ENCODE data around the gene MIER2.

Gene MIER2

DNA sequence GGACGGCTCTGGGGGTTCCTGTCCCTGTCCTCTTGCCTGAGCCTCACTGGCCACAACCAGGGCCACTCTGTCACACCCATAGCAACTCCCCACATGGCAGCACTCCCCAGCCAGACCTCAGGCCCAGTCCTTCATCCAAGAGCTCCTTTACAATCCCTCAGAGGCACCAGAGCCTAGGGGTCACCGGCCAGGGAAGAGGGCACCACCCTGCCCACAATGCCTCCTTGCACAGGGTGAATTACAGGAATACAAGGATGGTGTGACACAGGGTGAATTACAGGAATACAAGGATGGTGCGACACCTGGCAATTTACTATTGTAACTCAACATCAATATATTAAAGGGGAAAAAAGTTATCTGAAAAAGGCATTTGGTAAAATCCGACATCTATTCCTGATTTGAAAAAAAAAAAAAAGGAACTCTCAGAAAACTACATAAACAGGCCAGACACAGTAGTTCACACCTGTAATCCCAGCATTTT lies 16.5 kb downstream of the MIER2 start:
- TF ChIP-seq ZFX (IDR thresholded peaks at IDR 0.05): no peak
- TF ChIP-seq, protein P1, sequence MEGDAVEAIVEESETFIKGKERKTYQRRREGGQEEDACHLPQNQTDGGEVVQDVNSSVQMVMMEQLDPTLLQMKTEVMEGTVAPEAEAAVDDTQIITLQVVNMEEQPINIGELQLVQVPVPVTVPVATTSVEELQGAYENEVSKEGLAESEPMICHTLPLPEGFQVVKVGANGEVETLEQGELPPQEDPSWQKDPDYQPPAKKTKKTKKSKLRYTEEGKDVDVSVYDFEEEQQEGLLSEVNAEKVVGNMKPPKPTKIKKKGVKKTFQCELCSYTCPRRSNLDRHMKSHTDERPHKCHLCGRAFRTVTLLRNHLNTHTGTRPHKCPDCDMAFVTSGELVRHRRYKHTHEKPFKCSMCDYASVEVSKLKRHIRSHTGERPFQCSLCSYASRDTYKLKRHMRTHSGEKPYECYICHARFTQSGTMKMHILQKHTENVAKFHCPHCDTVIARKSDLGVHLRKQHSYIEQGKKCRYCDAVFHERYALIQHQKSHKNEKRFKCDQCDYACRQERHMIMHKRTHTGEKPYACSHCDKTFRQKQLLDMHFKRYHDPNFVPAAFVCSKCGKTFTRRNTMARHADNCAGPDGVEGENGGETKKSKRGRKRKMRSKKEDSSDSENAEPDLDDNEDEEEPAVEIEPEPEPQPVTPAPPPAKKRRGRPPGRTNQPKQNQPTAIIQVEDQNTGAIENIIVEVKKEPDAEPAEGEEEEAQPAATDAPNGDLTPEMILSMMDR (conservative IDR thresholded peaks at IDR 0.05): no peak

GRCh38 chr19:327291-328024 lies 17.1 kb downstream of the MIER2 start:
- TF ChIP-seq ZFX (IDR thresholded peaks at IDR 0.05): no peak
- TF ChIP-seq, protein P1 (conservative IDR thresholded peaks at IDR 0.05): no peak
- H3K27ac ChIP-seq: no peak overlapping the region

More for the DNA sequence above, 16.5 kb downstream of the MIER2 start:
- no peak overlapping the region for H3K27ac ChIP-seq

DNA sequence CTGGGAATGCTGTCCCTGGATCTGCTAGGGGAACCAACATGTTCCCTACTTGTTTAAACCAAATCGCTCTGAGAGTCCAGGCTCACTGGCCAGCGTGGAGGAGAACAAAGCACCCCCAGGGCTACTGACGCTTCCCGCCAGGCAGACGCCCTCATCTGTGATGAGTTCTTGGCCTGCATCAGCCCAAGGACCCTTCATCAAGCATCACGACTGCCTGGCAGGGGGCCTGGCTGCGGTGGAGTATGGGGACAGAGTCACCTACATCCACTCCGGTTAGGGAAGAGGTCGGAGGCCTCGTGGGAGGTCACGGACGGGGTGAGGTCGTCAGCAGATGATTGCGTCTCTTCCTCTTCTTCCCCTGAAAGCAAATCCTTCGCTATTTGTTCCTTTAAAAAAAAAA lies 17.7 kb downstream of the MIER2 start:
- H3K27ac ChIP-seq: no peak overlapping the region
- TF ChIP-seq, protein P1 (conservative IDR thresholded peaks at IDR 0.05): no peak
- no peak for TF ChIP-seq ZFX (IDR thresholded peaks at IDR 0.05)

GRCh38 chr19:325937-326565 lies 18.5 kb downstream of the MIER2 start:
- TF ChIP-seq, protein P1 (conservative IDR thresholded peaks at IDR 0.05): no peak
- TF ChIP-seq ZFX (IDR thresholded peaks at IDR 0.05): no peak
- no peak overlapping the region for H3K27ac ChIP-seq

DNA sequence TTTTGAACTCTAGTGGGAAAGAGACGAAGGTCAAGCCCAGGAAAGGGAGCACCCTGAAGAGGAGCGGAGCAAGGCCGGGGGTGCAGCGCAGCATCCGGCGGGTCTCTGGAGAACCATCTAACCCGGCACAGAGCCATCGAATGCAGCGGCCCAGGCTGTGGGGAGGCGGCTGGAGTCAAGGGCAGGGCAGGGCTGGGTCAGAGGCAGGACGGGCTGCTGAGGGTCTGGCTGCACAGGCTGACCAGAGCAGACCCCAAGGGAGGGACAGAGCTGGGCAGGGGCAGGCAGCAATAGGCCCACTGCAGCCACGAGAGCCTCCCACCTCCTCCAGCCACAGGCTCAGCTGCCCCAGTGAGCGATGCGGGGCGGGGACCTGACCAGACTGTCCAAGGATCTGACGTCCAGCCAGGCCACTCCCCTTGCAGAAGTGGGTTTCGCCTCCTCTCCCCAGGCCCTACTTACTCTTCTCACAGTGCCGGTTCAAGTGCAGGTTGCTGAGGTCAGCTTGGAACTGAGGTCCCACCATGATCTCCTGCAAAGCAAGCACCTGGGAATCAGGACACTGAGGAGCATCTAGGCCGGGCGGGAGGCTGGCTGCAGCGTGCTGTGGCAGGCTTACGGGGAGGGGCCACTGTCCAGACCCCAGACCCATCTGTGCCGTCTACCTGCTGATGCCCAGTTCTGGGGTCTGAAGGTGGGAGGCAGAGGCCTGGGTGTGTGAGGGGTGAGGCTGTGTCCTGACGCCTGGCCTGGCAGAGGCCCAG lies 19.2 kb downstream of the MIER2 start:
- no peak for TF ChIP-seq ZFX (IDR thresholded peaks at IDR 0.05)
- TF ChIP-seq, protein P1 (conservative IDR thresholded peaks at IDR 0.05): no peak
- H3K27ac ChIP-seq: no peak overlapping the region

- no peak for TF ChIP-seq ZFX (IDR thresholded peaks at IDR 0.05)
- TF ChIP-seq, protein P1 (conservative IDR thresholded peaks at IDR 0.05): no peak
- no peak overlapping the region for H3K27ac ChIP-seq
Observed at GRCh38 chr19:324716-325115, 19.9 kb downstream of the MIER2 start.

DNA sequence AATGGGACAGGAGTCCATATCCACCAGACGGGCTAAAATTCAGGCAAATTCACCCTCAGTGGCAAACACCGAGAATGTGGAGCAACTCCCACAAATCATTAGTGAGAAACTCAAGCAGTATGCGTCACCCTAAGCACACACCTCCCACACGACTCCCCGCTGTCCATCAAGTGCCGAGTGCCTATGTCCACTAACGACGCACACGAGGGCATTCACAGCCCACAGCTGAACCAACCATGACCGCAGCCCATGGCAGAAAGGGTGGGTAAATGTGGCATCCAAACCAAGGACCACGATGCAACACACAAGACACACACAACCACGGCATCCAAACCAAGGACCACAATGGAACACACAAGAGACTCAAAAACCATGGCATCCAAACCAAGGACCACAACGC lies 22.0 kb downstream of the MIER2 start:
- TF ChIP-seq, protein P1 (conservative IDR thresholded peaks at IDR 0.05): no peak
- no peak for TF ChIP-seq ZFX (IDR thresholded peaks at IDR 0.05)
- H3K27ac ChIP-seq: no peak overlapping the region
